Spleen (tissue), 13 donors: ENCODE data around the gene GRAMD2A. TPM values are rescaled to one million over a fixed set of nuclear protein-coding genes. Genes with fewer than 3 reads are reported as not detected.

Experiments
- DNase-seq: peaks from one replicate; pipeline ENCODE4 v3.0.0-alpha.2; 2020
- H3K27ac ChIP-seq, 8 donors: fragments of 200-600 bp; sonication (generic) in 7 of 8; 1 replicate in 4 of 8; 2 replicates in 4 of 8; pipeline versions ENCODE4 v1.5.0 to v1.8.0; 2016 to 2021; ENCODE audit warnings: inconsistent platforms in 4 of 8, mild to moderate bottlenecking in 4 of 8, moderate library complexity in 1 of 8
- H3K27me3 ChIP-seq, 7 donors: fragments of 200-600 bp; sonication (generic) in 6 of 7; replicated peaks in 1 of 7; 1 replicate in 4 of 7; 2 replicates in 3 of 7; pipeline versions ENCODE4 v1.5.0 to v1.8.0; 2016 to 2021; ENCODE audit warnings: inconsistent platforms in 3 of 7, mild to moderate bottlenecking in 1 of 7
- H3K36me3 ChIP-seq, 6 donors: fragments of 200-600 bp; sonication (generic) in 5 of 6; 1 replicate in 4 of 6; 2 replicates in 2 of 6; pipeline versions ENCODE4 v1.5.0 to v1.8.0; 2016 to 2021; ENCODE audit warnings: inconsistent platforms in 2 of 6
- H3K4me1 ChIP-seq, 6 donors: fragments of 200-600 bp; sonication (generic) in 5 of 6; 1 replicate in 3 of 6; 2 replicates in 3 of 6; pipeline versions ENCODE4 v1.5.0 to v1.8.0; 2016 to 2021; ENCODE audit warnings: inconsistent platforms in 3 of 6
- H3K4me3 ChIP-seq, 8 donors: fragments of 200-600 bp; sonication (generic) in 7 of 8; 1 replicate in 4 of 8; 2 replicates in 4 of 8; pipeline versions ENCODE4 v1.5.0 to v1.8.0; 2016 to 2021; ENCODE audit warnings: inconsistent platforms in 4 of 8, mild to moderate bottlenecking in 4 of 8, moderate library complexity in 2 of 8
- H3K9me3 ChIP-seq, 8 donors: fragments of 200-600 bp; sonication (generic) in 7 of 8; 1 replicate in 4 of 8; 2 replicates in 4 of 8; pipeline versions ENCODE4 v1.5.0 to v1.8.0; 2016 to 2021; ENCODE audit warnings: inconsistent platforms in 4 of 8
- POLR2A ChIP-seq, 3 donors: fragments of 450-650 bp; IDR thresholded peaks; one replicate each; pipeline ENCODE4 v1.5.1; 2017; ENCODE audit warnings: antibody characterized with exemption in 3 of 3, mild to moderate bottlenecking in 1 of 3
- POLR2AphosphoS5 ChIP-seq, 3 donors: sonication (generic); formaldehyde crosslinking; IDR thresholded peaks; one replicate each; pipeline ENCODE4 v1.5.1; 2017; ENCODE audit warnings: antibody characterized with exemption in 3 of 3
- WGBS, 5 donors: extraction: QIAGEN DNeasy Blood & Tissue Kit in 3 of 5; methylation state at CpG; one replicate each; pipeline versions ENCODE4 v1.1.5 to v1.1.7; 2013 to 2018; 5-methylcytosine and 5-hydroxymethylcytosine counted together
- intact Hi-C: fragments of 100-400 bp; cut with DNase I; formaldehyde crosslinking; loops from one replicate; pipeline ENCODE4 v1.15.0; 2023; ENCODE audit warnings: low total_unique reads
- long read RNA-seq, 2 donors: transcript quantifications; one replicate each; lab custom pipeline, GENCODE V29; 2026
- polyA plus RNA-seq, 3 donors: library from polyadenylated mRNA; stranded (reverse); fragments of 200-250 nt; gene quantifications; one replicate each; pipeline ENCODE4 v1.2.1, GENCODE V29; 2013
- total RNA-seq, 7 donors: library from RNA; depleted of rRNA in 3 of 7; stranded (reverse); fragments of >200 nt in 3 of 7; fragmentation: NEBNext Ultra II Directional in 4 of 7; extraction: Animal tissue kit (Norgen Biotek cat#: 25700) in 4 of 7; gene quantifications; one replicate each; pipeline versions ENCODE4 v1.1.0 to v1.2.1, GENCODE V29; 2016 to 2021
- TF ChIP-seq, protein P1 (sequence below), 11 experiments: fragments of 200-600 bp in 7 of 11; fragments of 450-650 bp in 4 of 11; sonication (generic) in 4 of 11; IDR thresholded peaks in 8 of 11; conservative IDR thresholded peaks in 3 of 11; 1 replicate in 7 of 11; 2 replicates in 4 of 11; pipeline versions ENCODE4 v1.4.0 to v1.8.0; 2016 to 2021; ENCODE audit warnings: antibody characterized with exemption in 11 of 11, inconsistent platforms in 4 of 11, mild to moderate bottlenecking in 1 of 11
- donor health status: healthy with polysubstance abuse.
- donor health status: DM: no; HTN: no; CAD: no; lungs with moderate emphysema.
- donor health status: DM: no; HTN: no; CAD: no.
- donor health status: Bipolar disorder and iron deficiency.
- donor health status: healthy.
- donor health status: DM: no; HTN: no; CAD: no.
- donor health status: DM: yes; HTN: yes; CAD: no.

GRAMD2A gene
- total RNA-seq (under 1 TPM in 1 of 7 donors, not detected in 6; 0.34 TPM), polyA plus RNA-seq (under 1 TPM; 0.03 to 0.11 (median 0.06) TPM)
- long read RNA-seq, donor 1, result 0 reads
- long read RNA-seq, donor 2, partial matches to known transcripts, result 0 of 2 reads
- long read RNA-seq, donor 2, other reads (novel, unspliced or antisense), result 0 of 2 reads

DNA sequence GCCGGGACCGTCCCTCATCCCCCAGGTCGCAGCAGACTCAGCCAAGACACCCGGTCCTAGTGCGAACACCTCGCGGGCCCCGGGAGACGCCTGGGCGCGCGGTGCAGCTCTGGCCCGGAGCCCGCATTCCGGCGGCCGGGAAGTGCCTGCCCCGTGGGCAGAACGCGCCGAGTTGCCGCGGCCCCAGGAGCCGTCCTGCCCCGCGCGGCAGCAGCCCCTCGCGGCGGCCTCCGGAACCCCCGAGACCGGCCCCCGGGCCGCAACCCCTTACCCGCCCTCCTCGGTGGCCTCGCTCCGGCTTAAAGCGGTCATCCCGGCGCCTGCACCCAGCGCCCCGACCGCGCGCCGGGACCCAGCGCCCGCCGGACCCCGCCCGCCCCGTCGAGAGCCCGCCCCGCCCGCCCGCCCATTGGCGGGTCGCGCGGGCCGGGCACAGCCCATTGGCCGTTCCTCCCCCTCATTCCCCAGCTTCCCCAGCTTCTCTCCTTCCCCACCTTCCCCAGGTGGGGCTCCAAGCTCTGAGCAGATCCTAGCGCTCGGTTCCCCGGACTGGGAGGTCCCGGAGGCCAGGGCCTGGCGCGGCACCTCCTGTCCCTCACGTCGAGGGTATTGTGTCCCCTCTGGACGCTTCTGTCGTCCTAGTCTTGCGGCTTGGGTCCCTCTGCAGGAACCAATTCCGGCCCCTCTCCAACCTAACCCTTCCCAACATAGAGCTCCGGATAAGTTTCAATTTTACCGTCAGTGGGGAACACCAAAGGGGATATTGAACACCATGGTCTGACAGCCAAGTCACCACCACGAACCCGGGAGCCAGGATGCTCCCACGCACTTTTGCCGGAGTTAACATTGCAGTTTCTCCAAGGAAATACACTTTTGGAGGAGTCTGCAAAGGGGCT is at the start of gene GRAMD2A:
Gene GRAMD2A, minus strand, starts transcription at position 328 of the 896 bp plus-strand sequence.
- intact Hi-C loops, result no loop called here
- peak within 1 kb of the TSS; percentile 7 to 68 (median 34) for H3K4me3 ChIP-seq
- peaks cover 0 to 49% (median 16%) of the 10 kb centered on the region in 7 donors for H3K27me3 ChIP-seq
- H3K27ac ChIP-seq, result no peak within 1 kb of the TSS
- H3K36me3 ChIP-seq, result peaks cover 10 to 49% (median 44%) of the 10 kb centered on the region in 6 donors
- peak; percentile 73 for DNase-seq
- 14 to 56% (median 28%) methylated on average over 13 to 83 of the region's 83 CpGs for WGBS, 5 donors
- TF ChIP-seq POLR2A (IDR thresholded peaks at IDR 0.05) (no peak), POLR2AphosphoS5 (IDR thresholded peaks at IDR 0.05) (peak in 1 of 3 donors; percentile 55)
- TF ChIP-seq, protein P1, sequence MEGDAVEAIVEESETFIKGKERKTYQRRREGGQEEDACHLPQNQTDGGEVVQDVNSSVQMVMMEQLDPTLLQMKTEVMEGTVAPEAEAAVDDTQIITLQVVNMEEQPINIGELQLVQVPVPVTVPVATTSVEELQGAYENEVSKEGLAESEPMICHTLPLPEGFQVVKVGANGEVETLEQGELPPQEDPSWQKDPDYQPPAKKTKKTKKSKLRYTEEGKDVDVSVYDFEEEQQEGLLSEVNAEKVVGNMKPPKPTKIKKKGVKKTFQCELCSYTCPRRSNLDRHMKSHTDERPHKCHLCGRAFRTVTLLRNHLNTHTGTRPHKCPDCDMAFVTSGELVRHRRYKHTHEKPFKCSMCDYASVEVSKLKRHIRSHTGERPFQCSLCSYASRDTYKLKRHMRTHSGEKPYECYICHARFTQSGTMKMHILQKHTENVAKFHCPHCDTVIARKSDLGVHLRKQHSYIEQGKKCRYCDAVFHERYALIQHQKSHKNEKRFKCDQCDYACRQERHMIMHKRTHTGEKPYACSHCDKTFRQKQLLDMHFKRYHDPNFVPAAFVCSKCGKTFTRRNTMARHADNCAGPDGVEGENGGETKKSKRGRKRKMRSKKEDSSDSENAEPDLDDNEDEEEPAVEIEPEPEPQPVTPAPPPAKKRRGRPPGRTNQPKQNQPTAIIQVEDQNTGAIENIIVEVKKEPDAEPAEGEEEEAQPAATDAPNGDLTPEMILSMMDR (IDR thresholded peaks at IDR 0.05 in 8 of 11, conservative IDR thresholded peaks at IDR 0.05 in 3 of 11), result no peak
- peaks cover 0 to 67% (median 27%) of the 10 kb centered on the region in 6 donors for H3K4me1 ChIP-seq
- H3K9me3 ChIP-seq, result no peaks in the 10 kb centered on the region

DNA sequence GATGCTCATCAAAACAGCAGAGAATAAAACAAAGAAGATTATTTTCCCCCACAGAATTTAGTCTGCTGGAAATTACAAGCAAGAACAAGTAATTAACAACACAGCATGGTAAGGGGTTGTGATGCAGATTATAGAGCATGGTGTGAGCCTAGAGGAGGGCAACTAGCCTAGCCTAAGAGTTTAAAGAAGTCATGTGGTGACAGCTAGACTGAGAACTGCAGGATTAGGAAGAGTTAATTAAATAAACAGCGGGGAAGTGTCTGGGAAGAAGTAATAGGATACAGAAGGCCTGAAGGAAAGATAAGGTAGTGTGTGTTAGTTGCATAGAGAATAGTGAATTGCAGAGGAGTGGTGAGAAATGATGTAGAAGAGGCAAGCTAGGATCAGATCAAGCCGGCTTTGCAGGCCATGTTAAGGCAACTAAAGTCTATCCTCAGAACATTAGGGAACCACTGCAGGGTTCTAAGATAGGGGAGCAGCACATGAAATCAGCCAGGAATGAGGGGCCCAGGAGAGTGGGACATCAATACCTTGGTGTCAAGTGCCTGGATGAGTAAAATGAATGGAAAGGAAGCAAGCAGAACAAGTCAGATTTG is 45.3 kb upstream of the GRAMD2A start:
- Histone ChIP-seq H3K9me3 (no peaks in the 10 kb centered on the region), H3K36me3 (peaks cover 0 to 93% (median 54%) of the 10 kb centered on the region in 6 donors), H3K4me3 (no peak overlapping the region), H3K27ac (no peak overlapping the region), H3K4me1 (peaks cover 0 to 4% (median 0%) of the 10 kb centered on the region in 6 donors), H3K27me3 (no peaks in the 10 kb centered on the region)
- no peak for DNase-seq
- TF ChIP-seq, protein P1 (IDR thresholded peaks at IDR 0.05 in 8 of 11, conservative IDR thresholded peaks at IDR 0.05 in 3 of 11), result no peak
- TF ChIP-seq POLR2AphosphoS5 (IDR thresholded peaks at IDR 0.05) (no peak), POLR2A (IDR thresholded peaks at IDR 0.05) (no peak)
- 73 to 79% (median 77%) methylated on average over 2 of the region's 2 CpGs for WGBS, 5 donors
- intact Hi-C loops, result no loop called here

DNA sequence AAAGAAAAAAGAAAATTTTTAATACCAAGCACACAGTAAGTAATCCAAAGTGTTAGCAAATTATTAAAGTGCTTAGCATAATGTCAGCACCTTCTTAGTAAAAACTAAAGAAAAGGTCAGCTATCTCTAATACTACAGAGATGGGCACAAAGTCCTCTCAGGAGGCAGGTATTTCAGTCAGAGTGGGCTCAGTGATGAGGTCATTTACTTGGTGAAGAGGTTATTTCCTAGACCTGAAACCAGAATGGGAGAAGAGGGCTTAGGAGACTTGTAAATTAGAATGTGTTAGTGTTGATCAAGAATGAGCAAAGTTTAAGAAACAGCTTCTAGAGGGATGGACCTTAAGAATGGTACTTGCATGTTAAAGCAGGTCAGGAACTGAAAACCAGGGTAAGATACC is 42.1 kb upstream of the GRAMD2A start:
- TF ChIP-seq POLR2AphosphoS5 (IDR thresholded peaks at IDR 0.05), result no peak
- TF ChIP-seq, protein P1 (IDR thresholded peaks at IDR 0.05 in 8 of 11, conservative IDR thresholded peaks at IDR 0.05 in 3 of 11), result no peak
- TF ChIP-seq POLR2A (IDR thresholded peaks at IDR 0.05), result no peak
- peaks cover 0 to 61% (median 41%) of the 10 kb centered on the region in 6 donors for H3K36me3 ChIP-seq
- intact Hi-C loops, result no loop called here
- H3K4me1 ChIP-seq, result peaks cover 0 to 21% (median 7%) of the 10 kb centered on the region in 6 donors
- H3K27me3 ChIP-seq, result no peaks in the 10 kb centered on the region
- DNase-seq, result no peak
- H3K4me3 ChIP-seq, result no peak overlapping the region
- no peaks in the 10 kb centered on the region for H3K9me3 ChIP-seq
- H3K27ac ChIP-seq, result no peak overlapping the region
